Calu3 (cell line): ENCODE results near the gene SLC24A3. TPM values are rescaled to one million over a fixed set of nuclear protein-coding genes. Genes with fewer than 3 reads are reported as not detected.
"Not testable (repeated sequence)": the region's sequence is repeated elsewhere in the genome, so short reads cannot be mapped to it uniquely, and the experiment has no call there.

Experiments
- BruUV-seq: library from RNA; stranded (reverse); fragments of 400-500 nt; replicated peaks from 2 replicates; lab custom pipeline; 2021; lab: Mats Ljungman, UMichigan
- CTCF ChIA-PET: fragments of 300-600 bp; sonication (Branson Sonifier 250); formaldehyde crosslinking; loops from one replicate; lab custom pipeline; 2022; ENCODE audit warnings: antibody characterized with exemption; lab: Charles Lee
- DNase-seq: peaks from one replicate; pipeline ENCODE4 v3.0.0; 2022
- H3K27ac Mint-ChIP-seq: one replicate; pipeline ENCODE4 v1.8.0; 2022; ENCODE audit warnings: mixed read lengths; ENCODE audit not compliant: unreplicated experiment
- H3K27me3 Mint-ChIP-seq: one replicate; pipeline ENCODE4 v1.8.0; 2022; ENCODE audit warnings: mixed read lengths; ENCODE audit not compliant: unreplicated experiment
- H3K36me3 Mint-ChIP-seq: one replicate; pipeline ENCODE4 v1.8.0; 2022; ENCODE audit warnings: mild to moderate bottlenecking, moderate library complexity, mixed read lengths; ENCODE audit not compliant: insufficient read depth, unreplicated experiment
- H3K4me1 Mint-ChIP-seq: one replicate; pipeline ENCODE4 v1.8.0; 2022; ENCODE audit warnings: mild to moderate bottlenecking, low read depth, mixed read lengths; ENCODE audit not compliant: unreplicated experiment
- H3K4me3 Mint-ChIP-seq: one replicate; pipeline ENCODE4 v1.8.0; 2022; ENCODE audit warnings: mild to moderate bottlenecking, low read depth, moderate library complexity, mixed read lengths; ENCODE audit not compliant: unreplicated experiment
- H3K9me3 Mint-ChIP-seq: one replicate; pipeline ENCODE4 v1.8.0; 2022; ENCODE audit warnings: low read depth, mixed read lengths; ENCODE audit not compliant: unreplicated experiment
- CTCF ChIP-seq: fragments of 200-600 bp; IDR thresholded peaks from one replicate; pipeline ENCODE4 v1.8.0; 2022; ENCODE audit warnings: antibody characterized with exemption; ENCODE audit not compliant: unreplicated experiment
- intact Hi-C: fragments of 100-400 bp; cut with micrococcal nuclease; formaldehyde crosslinking; loops from one replicate; pipeline ENCODE4 v1.10.0; 2022; ENCODE audit not compliant: unreplicated experiment
- total RNA-seq: library from RNA; stranded (reverse); gene quantifications from 2 replicates; pipeline ENCODE4 v1.2.3, GENCODE V29; 2022

SLC24A3 gene
- total RNA-seq, 1 experiment from 2014 or later: not detected

DNA sequence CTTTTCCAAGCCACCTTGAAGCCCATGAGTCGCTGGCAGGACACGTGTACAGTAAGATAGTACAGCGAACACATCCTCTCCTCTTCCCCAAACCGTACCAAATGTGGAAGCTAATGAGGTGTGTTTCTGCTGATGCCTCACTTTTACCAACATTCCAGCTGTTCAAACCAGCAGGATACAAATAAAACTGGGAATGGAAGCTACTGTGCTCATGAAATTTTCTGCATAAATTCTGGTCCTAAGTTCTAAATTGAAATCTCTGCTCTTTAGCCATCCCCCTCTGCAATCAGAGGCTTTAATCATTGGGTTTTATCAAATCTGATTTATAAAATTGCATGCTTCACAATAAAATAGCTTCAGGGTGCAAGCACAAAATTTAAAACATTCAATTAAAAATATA is 463.8 kb downstream of the SLC24A3 start:
- CTCF ChIA-PET: no interaction called here
- H3K27me3 Mint-ChIP-seq: peaks cover 22% of the 10 kb centered on the region
- H3K4me3 Mint-ChIP-seq: no peak overlapping the region
- no peaks in the 10 kb centered on the region for H3K9me3 Mint-ChIP-seq
- BruUV-seq: no TSS peak
- DNase-seq: no peak
- H3K4me1 Mint-ChIP-seq: peaks cover 7% of the 10 kb centered on the region
- H3K27ac Mint-ChIP-seq: no peak overlapping the region
- intact Hi-C loops: no loop called here
- TF ChIP-seq CTCF: no peak
- H3K36me3 Mint-ChIP-seq: no peaks in the 10 kb centered on the region

GRCh38 chr20:19677336-19677735 is 464.9 kb downstream of the SLC24A3 start:
- CTCF ChIA-PET: no interaction called here
- no peak overlapping the region for H3K4me3 Mint-ChIP-seq
- no TSS peak for BruUV-seq
- peaks cover 13% of the 10 kb centered on the region for H3K27me3 Mint-ChIP-seq
- no peak overlapping the region for H3K27ac Mint-ChIP-seq
- DNase-seq: no peak
- H3K9me3 Mint-ChIP-seq: no peaks in the 10 kb centered on the region
- no peak for TF ChIP-seq CTCF
- no peaks in the 10 kb centered on the region for H3K36me3 Mint-ChIP-seq
- intact Hi-C loops: no loop called here
- peaks cover 7% of the 10 kb centered on the region for H3K4me1 Mint-ChIP-seq

GRCh38 chr20:19678591-19678990 is 466.1 kb downstream of the SLC24A3 start:
- BruUV-seq, H3K9me3 Mint-ChIP-seq, DNase-seq, H3K4me1 Mint-ChIP-seq, intact Hi-C loops, CTCF ChIA-PET, H3K4me3 Mint-ChIP-seq, H3K36me3 Mint-ChIP-seq, H3K27ac Mint-ChIP-seq: not testable (repeated sequence)
- peaks cover 17% of the 10 kb centered on the region for H3K27me3 Mint-ChIP-seq

- Mint-ChIP-seq H3K9me3 (peaks cover 3% of the 10 kb centered on the region), H3K4me1 (no peaks in the 10 kb centered on the region), H3K36me3 (no peaks in the 10 kb centered on the region), H3K4me3 (no peak overlapping the region), H3K27ac (no peak overlapping the region), H3K27me3 (peaks cover 31% of the 10 kb centered on the region)
- intact Hi-C loops: no loop called here
- CTCF ChIA-PET: no interaction called here
- BruUV-seq: no TSS peak
- TF ChIP-seq CTCF: no peak
- no peak for DNase-seq
Measured at GRCh38 chr20:19679900-19680495, 467.6 kb downstream of the SLC24A3 start.

GRCh38 chr20:19682249-19682648 is 469.8 kb downstream of the SLC24A3 start:
- Mint-ChIP-seq H3K4me3 (no peak overlapping the region), H3K36me3 (no peaks in the 10 kb centered on the region), H3K27me3 (peaks cover 37% of the 10 kb centered on the region), H3K4me1 (no peaks in the 10 kb centered on the region), H3K27ac (no peak overlapping the region), H3K9me3 (peaks cover 3% of the 10 kb centered on the region)
- TF ChIP-seq CTCF: no peak
- intact Hi-C loops: no loop called here
- no peak for DNase-seq
- CTCF ChIA-PET: no interaction called here
- BruUV-seq: no TSS peak
